NOMO-1 treated with dmso at 0.1 percent for 144 hours (cell line): ENCODE results near the gene CDC7.

ENCODE experiments used
- DNase-seq: peaks from one replicate; lab custom pipeline; 2025; ENCODE audit not compliant: unreplicated experiment; lab: John Stamatoyannopoulos, UW

Gene CDC7

DNA sequence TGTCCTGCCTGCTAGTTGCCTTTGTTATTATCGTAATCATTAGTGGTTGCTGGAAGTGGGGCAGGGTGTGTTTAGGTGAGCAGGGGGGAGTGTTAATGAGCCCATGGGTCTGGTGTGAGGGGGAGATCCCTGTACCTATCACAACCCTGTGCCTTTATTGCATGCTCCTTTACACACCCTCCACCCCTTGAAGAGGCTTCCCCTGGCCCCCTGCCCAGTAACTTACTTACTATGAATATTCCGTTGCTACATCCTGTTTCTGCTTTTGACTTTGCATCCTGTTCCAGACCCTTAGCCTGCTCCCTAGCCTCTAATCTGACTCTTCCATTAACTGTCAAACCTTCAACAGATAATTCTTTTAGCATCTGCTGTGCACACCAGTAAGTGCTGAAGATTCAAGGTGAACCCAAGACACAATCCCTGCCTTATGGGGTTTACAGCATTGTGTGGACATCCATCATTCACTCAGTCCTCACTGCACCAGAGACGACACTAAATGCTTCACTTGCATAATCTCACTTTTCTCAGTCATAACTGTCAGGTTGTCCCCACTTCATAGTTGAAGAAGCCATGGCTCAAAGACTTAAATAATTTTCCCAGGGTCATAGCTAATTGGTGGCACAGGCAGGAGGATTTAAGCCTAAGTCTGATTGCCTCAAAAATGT is 47.9 kb downstream of the CDC7 start:
- no peak for DNase-seq

GRCh38 chr1:91549041-91549735 is 48.5 kb downstream of the CDC7 start:
- DNase-seq = no peak

- DNase-seq = no peak
These were observed 50.3 kb downstream of the CDC7 start for GRCh38 chr1:91550961-91551360.

DNA sequence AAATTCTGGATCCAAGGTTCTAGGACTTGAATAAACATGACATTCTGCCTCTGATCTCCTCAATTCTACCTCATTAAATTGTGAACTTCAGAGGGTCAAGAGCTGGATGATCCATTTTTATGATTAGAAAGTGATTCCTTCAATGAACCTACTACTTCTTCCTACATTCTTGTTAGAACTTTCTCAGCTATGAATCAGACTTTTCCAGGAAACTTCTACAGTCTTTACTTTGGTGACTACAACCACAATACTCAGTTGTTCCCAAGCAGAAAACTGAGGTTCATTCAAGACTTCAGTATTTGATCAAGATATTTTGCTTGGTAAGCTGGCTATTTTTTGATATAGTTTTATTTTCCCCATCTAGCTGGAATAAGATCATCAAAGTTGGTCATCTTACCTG is 51.4 kb downstream of the CDC7 start:
- DNase-seq = no peak

DNA sequence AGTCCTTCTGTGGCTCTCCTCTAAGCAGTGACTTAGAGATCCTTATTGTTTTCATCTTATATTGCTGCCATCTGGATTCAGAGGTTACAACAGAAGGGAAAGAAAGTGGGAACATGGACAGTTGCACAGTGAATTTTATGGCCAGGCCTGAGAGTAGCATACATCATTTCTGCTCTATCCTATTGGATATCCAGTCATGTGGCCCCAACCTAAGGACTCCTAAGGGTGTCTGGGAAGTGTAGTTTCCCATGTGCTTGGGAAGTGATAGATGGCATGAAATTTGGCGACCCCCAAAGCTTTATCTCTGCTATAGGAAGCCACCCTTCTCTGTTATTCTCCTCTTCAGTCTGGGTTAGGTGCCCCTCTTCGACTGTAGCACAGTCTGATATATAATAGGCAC is 51.9 kb downstream of the CDC7 start:
- no peak for DNase-seq

DNA sequence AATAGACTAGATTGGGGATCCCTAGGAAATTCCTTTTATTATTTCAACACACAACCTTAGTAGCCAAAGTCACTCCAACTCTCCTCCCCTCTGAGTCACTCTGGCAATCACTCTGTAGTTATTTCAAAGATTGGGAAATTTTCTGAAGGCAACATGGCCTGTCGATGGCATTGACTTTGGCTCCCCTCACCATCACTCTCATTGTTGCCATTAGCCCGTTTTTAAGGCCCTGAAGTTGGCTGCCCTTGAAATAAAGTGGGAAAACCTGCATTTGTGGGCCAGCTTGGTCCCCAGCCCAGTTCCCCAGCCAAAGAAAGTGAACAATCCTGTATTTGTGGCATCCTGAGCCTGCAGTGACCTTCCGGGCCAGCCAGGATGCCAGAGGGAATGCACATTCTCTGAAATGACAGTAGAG is 52.5 kb downstream of the CDC7 start:
- DNase-seq = no peak

DNA sequence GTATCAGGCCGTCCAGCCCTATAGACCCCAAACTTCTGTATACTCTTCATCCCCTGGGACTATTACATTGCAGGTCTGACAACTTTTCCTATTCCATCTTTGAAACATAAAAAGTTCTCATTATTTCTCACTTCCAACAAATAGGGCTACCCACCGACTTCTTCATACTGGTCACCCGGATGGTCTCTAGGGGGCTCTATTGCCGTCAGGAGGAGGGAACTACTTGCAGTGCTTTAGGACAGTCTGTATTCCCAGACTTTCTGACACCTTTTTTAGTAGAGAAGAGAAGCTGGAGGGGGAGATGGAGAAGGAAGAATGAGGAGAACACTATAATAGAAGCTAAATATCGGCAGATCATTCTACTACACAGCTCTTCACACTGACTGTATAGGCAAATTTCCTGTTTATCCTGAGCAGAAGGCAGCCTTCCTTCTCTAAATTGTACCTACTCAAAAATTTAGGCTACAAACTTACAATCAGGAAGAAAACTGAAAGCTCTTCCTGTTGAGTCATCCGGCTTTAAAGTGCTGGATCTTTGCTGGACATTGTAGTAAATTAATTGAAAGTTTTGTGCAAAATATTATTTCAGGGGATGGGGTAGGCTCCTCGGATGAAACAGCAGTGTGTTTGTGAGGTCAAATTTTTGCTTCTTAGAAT is 54.6 kb downstream of the CDC7 start:
- DNase-seq = no peak

DNA sequence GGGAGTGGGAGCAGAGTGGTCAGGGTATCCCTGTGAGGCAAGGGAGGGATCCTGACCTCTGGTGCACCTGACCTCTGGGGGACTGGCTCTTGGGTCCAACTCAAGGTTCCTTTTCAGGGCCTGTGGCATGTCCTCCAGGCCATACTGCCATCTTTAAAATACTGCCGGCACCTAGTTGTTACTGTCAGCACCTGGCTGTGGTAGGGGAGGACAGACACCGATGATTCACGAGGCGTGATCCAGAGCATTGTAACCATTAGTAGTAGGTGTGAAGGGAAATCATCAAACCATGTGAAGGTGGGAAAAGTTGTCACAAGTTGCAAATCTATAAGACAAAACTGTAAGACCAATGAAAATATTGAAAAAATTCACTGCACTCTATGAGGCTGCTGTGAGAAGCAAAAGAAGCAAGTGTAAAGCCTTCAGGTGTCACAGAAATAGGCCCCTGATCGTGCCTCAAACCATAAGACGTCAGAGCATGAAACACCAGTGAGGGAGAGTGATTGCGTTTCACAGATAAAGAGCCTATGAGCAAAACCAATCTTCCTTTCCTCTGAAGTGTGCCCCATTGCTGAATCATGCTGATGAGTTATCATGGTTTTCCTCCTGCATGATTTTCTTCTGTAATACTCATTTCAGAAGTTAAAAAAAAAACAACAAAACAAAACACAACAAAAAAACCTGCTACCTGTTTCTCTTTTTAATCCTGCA is 55.3 kb downstream of the CDC7 start:
- DNase-seq = no peak

DNA sequence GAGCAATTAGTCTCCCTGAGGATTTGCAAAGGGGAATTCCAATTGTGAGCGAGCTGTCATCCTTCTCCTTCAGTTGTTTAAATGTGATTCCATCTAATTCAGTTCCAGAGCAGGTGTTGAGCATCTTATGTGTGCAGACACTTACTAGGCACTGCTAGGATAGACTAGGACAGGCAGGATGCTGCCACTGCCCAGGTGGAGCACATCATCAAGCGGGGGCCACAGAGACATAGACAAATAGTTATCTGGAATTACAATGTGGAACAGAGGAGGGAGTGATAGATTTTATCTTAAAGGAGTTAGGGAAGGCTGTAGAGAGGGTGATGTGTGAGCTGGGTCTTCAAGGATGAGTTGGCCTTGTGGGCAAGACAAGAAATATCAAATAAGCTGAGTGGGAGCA is 55.9 kb downstream of the CDC7 start:
- no peak for DNase-seq

DNA sequence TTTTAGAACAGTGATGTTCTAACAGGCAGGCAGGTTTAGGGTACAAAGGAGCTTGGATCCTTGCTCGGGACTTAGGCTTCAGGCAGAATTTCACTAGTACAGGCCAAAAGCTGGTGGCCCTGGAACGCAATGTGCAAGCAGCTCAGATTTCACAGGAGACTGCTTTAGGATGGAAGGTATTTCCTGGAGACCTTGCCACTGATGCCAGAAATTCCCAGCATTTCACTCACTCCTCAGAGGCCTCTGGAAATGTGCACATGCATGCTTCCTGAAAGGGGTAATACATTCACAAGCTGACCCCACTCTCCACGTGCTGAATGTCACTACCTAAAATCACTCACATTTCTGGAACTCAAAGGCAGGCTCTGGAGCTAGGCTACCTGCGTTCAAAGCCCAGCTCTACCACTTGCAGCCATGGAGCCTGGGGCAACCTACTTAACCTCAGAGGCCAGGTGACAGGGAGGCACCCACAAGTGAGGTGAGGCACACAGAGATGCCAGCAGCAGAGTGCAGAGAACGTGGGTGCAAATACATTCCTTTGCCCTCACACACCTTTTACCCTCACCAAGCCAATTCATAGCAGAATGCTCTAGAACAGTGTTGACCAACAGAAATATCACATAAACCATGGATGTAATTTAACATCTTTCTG is 56.5 kb downstream of the CDC7 start:
- no peak for DNase-seq

DNA sequence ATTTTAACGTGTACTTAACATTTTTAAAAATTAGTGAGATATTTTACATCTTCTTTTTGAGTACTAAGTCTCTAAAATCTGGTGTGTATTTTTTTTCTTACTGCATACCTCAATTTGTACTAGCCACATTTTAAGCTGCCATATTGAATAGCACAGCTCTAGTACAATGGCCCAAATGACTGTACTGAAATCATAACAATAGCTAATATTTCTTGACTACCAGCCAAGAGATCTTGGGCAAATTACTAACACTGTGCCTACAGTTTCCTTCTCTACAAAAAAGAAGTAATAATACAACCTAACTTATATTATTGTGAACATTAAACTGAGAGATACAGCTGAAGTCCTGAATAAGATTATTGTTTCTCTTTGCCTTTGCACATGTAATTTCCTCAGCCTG is 57.2 kb downstream of the CDC7 start:
- DNase-seq = no peak

DNA sequence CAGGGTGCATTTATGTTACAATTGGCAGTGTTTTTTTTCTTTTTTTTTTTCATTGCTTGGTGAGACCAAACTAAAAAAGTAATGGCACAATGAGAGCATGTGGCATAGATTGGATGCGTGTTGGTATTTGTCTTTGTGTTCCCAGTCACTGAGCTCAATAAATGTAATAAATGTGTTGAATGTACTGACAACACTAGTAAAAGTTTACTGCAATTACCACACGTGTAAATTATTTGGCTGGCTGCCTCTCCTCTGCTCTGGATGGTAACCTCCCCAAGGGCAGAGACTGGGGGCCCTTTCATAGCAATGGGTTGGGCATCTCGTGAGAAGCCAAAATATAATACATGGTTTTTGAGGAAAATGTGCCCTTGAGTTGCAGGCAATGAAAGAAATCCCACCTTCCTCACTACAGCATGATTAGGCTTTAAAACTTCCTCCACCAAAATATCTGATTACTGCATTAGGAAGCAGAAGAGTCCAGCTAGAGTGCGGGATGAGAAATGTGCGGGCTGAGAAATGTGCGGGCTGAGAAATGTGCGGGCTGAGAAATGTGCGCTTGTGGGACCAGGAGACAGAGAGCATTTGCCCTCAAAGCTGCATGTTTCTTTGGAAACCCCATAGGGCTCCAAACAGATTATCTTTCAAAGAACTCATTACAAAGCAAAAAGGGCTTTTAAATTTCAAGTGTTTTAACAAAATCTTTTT is 58.5 kb downstream of the CDC7 start:
- DNase-seq = no peak

DNA sequence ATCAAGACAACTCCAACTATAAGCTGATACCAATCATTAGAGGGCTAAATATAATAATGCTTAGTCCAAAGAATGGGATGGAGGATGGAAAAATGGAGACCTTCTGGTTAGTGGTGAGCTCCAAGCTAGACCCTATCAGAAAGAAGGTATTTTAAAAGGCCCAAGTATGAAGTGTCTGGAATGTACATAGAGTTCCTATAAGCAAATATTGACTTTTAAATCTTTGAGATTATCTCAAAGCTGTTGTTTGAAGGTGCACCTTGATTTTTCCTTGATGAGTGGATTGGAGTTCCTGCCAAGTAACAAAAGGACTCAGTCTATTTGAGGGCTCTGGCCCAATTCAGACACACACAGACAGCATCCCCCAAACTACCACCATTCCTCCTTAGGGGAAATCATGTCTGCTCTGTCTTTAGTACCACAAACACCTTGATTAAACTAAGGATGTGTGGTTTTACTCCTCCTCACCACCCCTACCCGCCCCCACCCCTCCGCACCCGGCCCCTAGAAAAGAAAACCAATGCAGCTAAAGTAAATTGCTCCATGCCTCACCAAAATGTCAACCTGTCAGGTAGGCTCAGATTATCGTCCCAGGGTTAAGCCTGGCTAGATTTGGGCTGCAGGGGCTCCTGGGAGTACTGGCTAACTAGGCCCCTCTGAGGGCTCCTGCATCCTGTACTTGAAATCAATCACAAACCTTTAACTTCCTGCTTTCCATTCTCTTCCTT is 59.4 kb downstream of the CDC7 start:
- DNase-seq = no peak

GRCh38 chr1:91564888-91565701 is 64.4 kb downstream of the CDC7 start:
- no peak for DNase-seq

GRCh38 chr1:91567583-91567982 is 66.9 kb downstream of the CDC7 start:
- no peak for DNase-seq

DNA sequence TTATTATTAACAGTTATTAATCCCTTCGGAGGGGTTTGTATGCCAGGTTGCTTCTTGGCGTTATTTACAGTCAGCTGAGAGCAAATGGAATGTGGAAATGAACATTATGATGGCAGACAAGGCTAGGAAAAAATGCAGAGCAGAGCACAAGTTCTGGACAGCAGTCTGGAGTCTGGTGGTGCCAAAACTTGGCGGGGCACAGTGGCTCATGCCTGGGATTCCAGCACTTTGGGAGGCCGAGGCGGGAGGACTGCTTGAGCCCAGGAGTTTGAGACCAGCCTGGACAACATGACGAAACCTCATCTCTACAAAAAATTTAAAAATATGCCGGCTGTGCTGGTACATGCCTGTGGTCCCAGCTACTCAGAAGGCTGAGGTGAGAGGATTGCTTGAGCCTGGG is 67.6 kb downstream of the CDC7 start:
- DNase-seq = no peak

- no peak for DNase-seq
These were observed 68.9 kb downstream of the CDC7 start for GRCh38 chr1:91569411-91570119.

DNA sequence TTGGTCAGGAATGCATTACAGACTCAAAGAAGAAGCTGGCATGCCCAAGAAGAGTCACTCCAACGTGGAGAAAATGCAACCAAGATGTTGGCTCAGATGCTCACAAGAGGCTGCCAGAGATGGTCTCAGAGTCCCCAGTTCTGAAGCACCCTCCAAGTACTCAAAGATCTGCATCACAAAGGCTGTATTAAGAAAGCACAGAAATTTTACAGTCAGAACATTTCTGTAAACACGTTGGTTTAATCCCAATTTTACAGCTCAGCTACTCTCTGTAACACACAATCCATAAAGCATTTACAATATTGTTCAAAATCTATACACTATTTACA is 69.4 kb downstream of the CDC7 start:
- no peak for DNase-seq

DNA sequence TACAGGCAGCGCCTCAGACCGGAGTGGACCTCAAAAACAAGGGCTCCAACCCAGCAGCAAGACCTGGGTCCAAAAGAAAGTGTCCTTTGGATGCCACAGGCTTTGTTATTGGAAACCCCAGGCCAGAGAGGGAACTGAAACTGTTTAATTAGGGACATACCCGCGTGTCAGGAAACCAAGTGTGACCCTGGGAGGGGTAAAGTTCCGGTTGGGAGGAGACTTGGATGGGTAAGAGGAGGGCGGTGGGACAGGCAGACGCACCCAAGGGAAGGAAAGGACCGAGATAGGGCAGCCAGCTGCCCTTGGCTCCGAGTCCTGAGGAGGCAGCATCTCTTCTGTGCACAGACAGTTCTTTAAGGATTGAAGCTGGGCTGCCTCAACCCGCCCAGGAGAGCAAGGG is 71.4 kb downstream of the CDC7 start:
- peak; percentile 87 for DNase-seq
